H1 (cell line): Measurements from ENCODE around the gene KRTAP4-1.

Experiments
- CHD2 ChIP-seq: IDR thresholded peaks from 2 replicates; pipeline ENCODE4 v1.6.1; 2012; ENCODE audit warnings: low read length, improper control_type of control experiment
- JUND ChIP-seq: IDR thresholded peaks from 2 replicates; pipeline ENCODE4 v1.6.1; 2011; ENCODE audit warnings: mild to moderate bottlenecking, improper control_type of control experiment, low read length
- NANOG ChIP-seq: IDR thresholded peaks from 2 replicates; pipeline ENCODE4 v1.6.1; 2011; ENCODE audit warnings: low read length, low read depth, mild to moderate bottlenecking, inconsistent platforms; ENCODE audit not compliant: insufficient read depth, poor library complexity, severe bottlenecking
- NRF1 ChIP-seq: IDR thresholded peaks from 2 replicates; pipeline ENCODE4 v1.6.1; 2011; ENCODE audit warnings: mild to moderate bottlenecking, low read depth, low read length, improper control_type of control experiment
- POLR2A ChIP-seq, 2 experiments: IDR thresholded peaks; 1 replicate in 1 of 2; 2 replicates in 1 of 2; pipeline ENCODE4 v1.6.1; 2011; ENCODE audit warnings: low read depth in 2 of 2, low read length in 2 of 2, mild to moderate bottlenecking in 2 of 2; ENCODE audit errors: control extremely low read depth in 1 of 2
- SUZ12 ChIP-seq: fragments of 200-600 bp; sonication (generic); IDR thresholded peaks from 2 replicates; pipeline ENCODE4 v1.6.1; 2012; ENCODE audit warnings: mild to moderate bottlenecking, inconsistent platforms, low read length, moderate library complexity, mixed read lengths
- TEAD4 ChIP-seq: IDR thresholded peaks from 2 replicates; pipeline ENCODE4 v1.6.1; 2012; ENCODE audit warnings: low read depth, low read length, inconsistent platforms, mixed read lengths
- TF ChIP-seq, protein P1 (sequence below), 3 experiments: IDR thresholded peaks; 1 replicate in 2 of 3; 2 replicates in 1 of 3; pipeline versions ENCODE4 v1.5.1 to v1.6.1; 2011; ENCODE audit warnings: low read length in 3 of 3, mild to moderate bottlenecking in 3 of 3, inconsistent platforms in 2 of 3, low read depth in 1 of 3, moderate library complexity in 1 of 3; ENCODE audit not compliant: insufficient read depth in 1 of 3; ENCODE audit errors: control extremely low read depth in 1 of 3

GRCh38 chr17:41149652-41149985 lies 35.1 kb downstream of the KRTAP4-1 start, which contains the start of gene KRTAP4-5:
- TF ChIP-seq, protein P1, sequence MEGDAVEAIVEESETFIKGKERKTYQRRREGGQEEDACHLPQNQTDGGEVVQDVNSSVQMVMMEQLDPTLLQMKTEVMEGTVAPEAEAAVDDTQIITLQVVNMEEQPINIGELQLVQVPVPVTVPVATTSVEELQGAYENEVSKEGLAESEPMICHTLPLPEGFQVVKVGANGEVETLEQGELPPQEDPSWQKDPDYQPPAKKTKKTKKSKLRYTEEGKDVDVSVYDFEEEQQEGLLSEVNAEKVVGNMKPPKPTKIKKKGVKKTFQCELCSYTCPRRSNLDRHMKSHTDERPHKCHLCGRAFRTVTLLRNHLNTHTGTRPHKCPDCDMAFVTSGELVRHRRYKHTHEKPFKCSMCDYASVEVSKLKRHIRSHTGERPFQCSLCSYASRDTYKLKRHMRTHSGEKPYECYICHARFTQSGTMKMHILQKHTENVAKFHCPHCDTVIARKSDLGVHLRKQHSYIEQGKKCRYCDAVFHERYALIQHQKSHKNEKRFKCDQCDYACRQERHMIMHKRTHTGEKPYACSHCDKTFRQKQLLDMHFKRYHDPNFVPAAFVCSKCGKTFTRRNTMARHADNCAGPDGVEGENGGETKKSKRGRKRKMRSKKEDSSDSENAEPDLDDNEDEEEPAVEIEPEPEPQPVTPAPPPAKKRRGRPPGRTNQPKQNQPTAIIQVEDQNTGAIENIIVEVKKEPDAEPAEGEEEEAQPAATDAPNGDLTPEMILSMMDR (IDR thresholded peaks at IDR 0.05; ENCODE audit: control extremely low read depth in 1 of 3, insufficient read depth in 1 of 3, low read depth in 1 of 3, low read length in 3 of 3), result no peak
- TF ChIP-seq CHD2 (no peak), SUZ12 (no peak), POLR2A (IDR thresholded peaks at IDR 0.05; ENCODE audit: control extremely low read depth in 1 of 2, low read depth in 2 of 2, low read length in 2 of 2) (no peak), JUND (no peak), TEAD4 (no peak), NANOG (no peak), NRF1 (no peak)
